ENCODE data around the gene MAST4.

- TF ChIP-seq CTCF (conservative IDR thresholded peaks at IDR 0.05; ENCODE audit: low read depth, low read length) (no peak), POLR2A (IDR thresholded peaks at IDR 0.05; ENCODE audit: low read depth, low read length) (no peak), MAZ (IDR thresholded peaks at IDR 0.05; ENCODE audit: borderline replicate concordance, low read depth, low read length) (no peak), ELK1 (IDR thresholded peaks at IDR 0.05; ENCODE audit: borderline replicate concordance, low read depth, low read length) (no peak), RCOR1 (IDR thresholded peaks at IDR 0.05; ENCODE audit: insufficient replicate concordance, low read length) (no peak)
Measured at GRCh38 chr5:66609615-66610014, 13.4 kb downstream of the MAST4 start.

Measured in IMR-90 (cell line).